ENCODE data around the gene SRSF7. TPM values are rescaled to one million over a fixed set of nuclear protein-coding genes. Genes with fewer than 3 reads are reported as not detected.
A peak's percentile ranks its signal among the peaks of the same experiment; 100 is the strongest.

SRSF7 gene
- total and polyA plus RNA-seq, 10 donors = 94.9 to 214 (median 151) TPM

DNA sequence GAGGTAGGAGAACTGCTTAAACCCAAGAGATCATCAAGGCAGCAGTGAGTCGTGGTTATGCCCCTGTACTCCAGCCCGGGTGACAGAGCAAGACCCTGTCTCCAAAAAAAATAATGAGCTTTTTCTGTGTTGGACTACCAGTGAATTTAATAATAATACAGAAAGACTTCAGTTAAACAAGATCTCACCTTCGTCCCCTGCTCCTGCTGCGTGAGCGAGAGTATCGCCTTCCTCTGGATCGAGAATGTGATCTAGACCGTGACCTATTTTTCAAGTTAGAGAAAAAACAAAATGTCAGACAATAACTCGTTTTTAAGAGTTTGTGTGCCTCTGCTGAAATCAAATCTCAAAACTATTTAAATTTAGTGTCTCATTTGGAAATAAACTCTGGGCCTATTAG, 2.8 kb downstream of the SRSF7 start:
- 79 to 95% (median 90%) methylated on average over 9 of the region's 9 CpGs for WGBS, 5 donors
- peaks cover 30 to 81% (median 66%) of the 10 kb centered on the region in 6 donors for H3K4me1 ChIP-seq
- TF ChIP-seq POLR2AphosphoS5 (IDR thresholded peaks at IDR 0.05) = no peak
- TF ChIP-seq, protein P1, sequence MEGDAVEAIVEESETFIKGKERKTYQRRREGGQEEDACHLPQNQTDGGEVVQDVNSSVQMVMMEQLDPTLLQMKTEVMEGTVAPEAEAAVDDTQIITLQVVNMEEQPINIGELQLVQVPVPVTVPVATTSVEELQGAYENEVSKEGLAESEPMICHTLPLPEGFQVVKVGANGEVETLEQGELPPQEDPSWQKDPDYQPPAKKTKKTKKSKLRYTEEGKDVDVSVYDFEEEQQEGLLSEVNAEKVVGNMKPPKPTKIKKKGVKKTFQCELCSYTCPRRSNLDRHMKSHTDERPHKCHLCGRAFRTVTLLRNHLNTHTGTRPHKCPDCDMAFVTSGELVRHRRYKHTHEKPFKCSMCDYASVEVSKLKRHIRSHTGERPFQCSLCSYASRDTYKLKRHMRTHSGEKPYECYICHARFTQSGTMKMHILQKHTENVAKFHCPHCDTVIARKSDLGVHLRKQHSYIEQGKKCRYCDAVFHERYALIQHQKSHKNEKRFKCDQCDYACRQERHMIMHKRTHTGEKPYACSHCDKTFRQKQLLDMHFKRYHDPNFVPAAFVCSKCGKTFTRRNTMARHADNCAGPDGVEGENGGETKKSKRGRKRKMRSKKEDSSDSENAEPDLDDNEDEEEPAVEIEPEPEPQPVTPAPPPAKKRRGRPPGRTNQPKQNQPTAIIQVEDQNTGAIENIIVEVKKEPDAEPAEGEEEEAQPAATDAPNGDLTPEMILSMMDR (IDR thresholded peaks at IDR 0.05 in 8 of 11, conservative IDR thresholded peaks at IDR 0.05 in 3 of 11) = no peak
- TF ChIP-seq POLR2A (IDR thresholded peaks at IDR 0.05) = no peak
- no peak for DNase-seq
- no peaks in the 10 kb centered on the region for H3K9me3 ChIP-seq
- peak overlapping the region in 3 of 8 donors; percentile 1 to 94 (median 87) for H3K4me3 ChIP-seq
- H3K27ac ChIP-seq = peak overlapping the region in 3 of 8 donors; percentile 2 to 37 (median 30)
- intact Hi-C loops (cut with DNase I; ENCODE audit: low total_unique reads) = no loop called here
- H3K27me3 ChIP-seq (replicated peaks in 1 of 7) = no peaks in the 10 kb centered on the region
- peaks cover 10 to 65% (median 57%) of the 10 kb centered on the region in 6 donors for H3K36me3 ChIP-seq

GRCh38 chr2:38747819-38748218, 3.3 kb downstream of the SRSF7 start:
- no peaks in the 10 kb centered on the region for H3K9me3 ChIP-seq
- 74 to 91% (median 80%) methylated on average over 5 of the region's 5 CpGs for WGBS, 5 donors
- DNase-seq = no peak
- TF ChIP-seq, protein P1 (IDR thresholded peaks at IDR 0.05 in 8 of 11, conservative IDR thresholded peaks at IDR 0.05 in 3 of 11) = no peak
- TF ChIP-seq POLR2A (IDR thresholded peaks at IDR 0.05) (no peak), POLR2AphosphoS5 (IDR thresholded peaks at IDR 0.05) (no peak)
- peak overlapping the region in 4 of 8 donors; percentile 2 to 37 (median 18) for H3K27ac ChIP-seq
- peaks cover 10 to 71% (median 62%) of the 10 kb centered on the region in 6 donors for H3K36me3 ChIP-seq
- H3K4me1 ChIP-seq = peaks cover 30 to 85% (median 67%) of the 10 kb centered on the region in 6 donors
- peak overlapping the region in 1 of 8 donors; percentile 94 for H3K4me3 ChIP-seq
- intact Hi-C loops (cut with DNase I; ENCODE audit: low total_unique reads) = no loop called here
- no peaks in the 10 kb centered on the region for H3K27me3 ChIP-seq (replicated peaks in 1 of 7)

DNA sequence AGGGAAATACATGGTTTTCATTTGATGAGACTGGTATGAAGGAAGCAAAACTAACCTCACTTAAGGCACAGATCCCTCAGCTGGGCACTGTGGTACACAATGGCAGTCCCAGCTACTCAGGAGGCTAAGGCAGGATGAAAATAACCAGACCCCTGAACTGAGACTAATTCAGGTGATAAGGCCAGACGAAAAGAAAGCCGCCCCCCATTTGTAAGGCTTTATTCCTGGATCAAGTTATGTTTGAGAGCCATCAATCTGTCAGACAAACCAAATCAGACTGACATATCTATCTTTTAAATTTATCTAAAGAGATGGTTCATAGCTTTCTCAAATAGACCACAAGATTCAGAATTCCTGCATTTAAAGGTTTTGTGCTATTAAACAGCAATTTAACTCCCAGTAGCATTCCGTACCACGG, 4.1 kb downstream of the SRSF7 start:
- peaks cover 10 to 79% (median 67%) of the 10 kb centered on the region in 6 donors for H3K36me3 ChIP-seq
- peak overlapping the region in 2 of 8 donors; percentile 18 to 30 for H3K27ac ChIP-seq
- TF ChIP-seq POLR2AphosphoS5 (IDR thresholded peaks at IDR 0.05) (no peak), POLR2A (IDR thresholded peaks at IDR 0.05) (no peak)
- TF ChIP-seq, protein P1 (IDR thresholded peaks at IDR 0.05 in 8 of 11, conservative IDR thresholded peaks at IDR 0.05 in 3 of 11) = no peak
- no peak overlapping the region for H3K4me3 ChIP-seq
- intact Hi-C loops (cut with DNase I; ENCODE audit: low total_unique reads) = no loop called here
- H3K9me3 ChIP-seq = no peaks in the 10 kb centered on the region
- no peaks in the 10 kb centered on the region for H3K27me3 ChIP-seq (replicated peaks in 1 of 7)
- no peak for DNase-seq
- WGBS, 5 donors = 88 to 91% (median 89%) methylated on average over 4 of the region's 4 CpGs
- H3K4me1 ChIP-seq = peaks cover 30 to 85% (median 66%) of the 10 kb centered on the region in 6 donors

DNA sequence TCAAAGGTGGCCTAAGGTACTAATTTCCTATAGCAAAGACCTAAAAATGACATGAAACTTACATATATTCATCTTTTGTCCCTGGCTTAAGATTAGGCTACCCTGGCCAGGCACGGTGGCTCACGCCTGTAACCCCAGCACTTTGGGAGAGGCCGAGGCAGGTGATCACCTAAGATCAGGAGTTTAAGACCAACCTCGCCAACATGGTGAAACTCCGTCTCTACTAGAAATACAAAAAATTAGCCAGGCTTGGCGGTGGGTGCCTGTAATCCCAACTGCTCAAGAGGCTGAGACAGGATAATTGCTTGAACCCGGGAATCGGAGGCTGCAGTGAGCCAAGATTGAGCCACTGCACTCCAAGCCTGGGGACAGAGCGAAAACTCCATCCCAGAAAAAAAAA, 5.9 kb downstream of the SRSF7 start:
- Histone ChIP-seq H3K27ac (no peak overlapping the region), H3K36me3 (peaks cover 10 to 89% (median 74%) of the 10 kb centered on the region in 6 donors), H3K27me3 (replicated peaks in 1 of 7) (no peaks in the 10 kb centered on the region), H3K9me3 (no peaks in the 10 kb centered on the region), H3K4me3 (no peak overlapping the region), H3K4me1 (peaks cover 36 to 94% (median 72%) of the 10 kb centered on the region in 6 donors)
- WGBS, 5 donors = 90 to 97% (median 92%) methylated on average over 9 of the region's 9 CpGs
- intact Hi-C loops (cut with DNase I; ENCODE audit: low total_unique reads) = no loop called here
- no peak for DNase-seq
- TF ChIP-seq POLR2A (IDR thresholded peaks at IDR 0.05) = no peak
- TF ChIP-seq POLR2AphosphoS5 (IDR thresholded peaks at IDR 0.05) = no peak
- TF ChIP-seq, protein P1 (IDR thresholded peaks at IDR 0.05 in 8 of 11, conservative IDR thresholded peaks at IDR 0.05 in 3 of 11) = no peak

Data from spleen (tissue), 11 donors.